Bronchial epithelial cell (primary cell): ENCODE data around the gene MYH11. TPM values are rescaled to one million over a fixed set of nuclear protein-coding genes. Genes with fewer than 3 reads are reported as not detected.
"Not testable (repeated sequence)": the region's sequence is repeated elsewhere in the genome, so short reads cannot be mapped to it uniquely, and the experiment has no call there.

Experiments
- DNase-seq: peaks from one replicate; pipeline ENCODE4 v3.0.0-alpha.2; 2010; ENCODE audit warnings: low read depth
- FAIRE-seq: peaks from 2 replicates; lab custom pipeline; 2011; peaks lifted over from hg19 to GRCh38; lab: Jason Lieb, UNC
- H3K27me3 ChIP-seq: 2 replicates; pipeline ENCODE4 v1.5.1; 2011; ENCODE audit warnings: low read length; ENCODE audit not compliant: control insufficient read depth, insufficient read depth
- H3K36me3 ChIP-seq: 2 replicates; pipeline ENCODE4 v1.5.1; 2011; ENCODE audit warnings: low read length; ENCODE audit not compliant: control insufficient read depth, insufficient read depth
- H3K4me3 ChIP-seq: 2 replicates; pipeline ENCODE4 v1.5.1; 2011; ENCODE audit warnings: mild to moderate bottlenecking, low read depth, low read length, control low read depth
- total RNA-seq: library from RNA; depleted of rRNA; stranded (reverse); fragments of >200 nt; gene quantifications from 2 replicates; pipeline ENCODE4 v1.2.1, GENCODE V29; 2014
- TF ChIP-seq, protein P1 (sequence below): IDR thresholded peaks from 2 replicates; pipeline ENCODE4 v1.5.1; 2011; ENCODE audit warnings: mild to moderate bottlenecking, moderate library complexity, low read length, control low read depth, inconsistent platforms; ENCODE audit not compliant: insufficient read depth, severe bottlenecking

MYH11 gene
- total RNA-seq, 1 donor from 2014 or later, result under 0.01 TPM

- H3K36me3 ChIP-seq, result no peaks in the 10 kb centered on the region
- DNase-seq, result no peak
- FAIRE-seq, result no peak
- TF ChIP-seq, protein P1, sequence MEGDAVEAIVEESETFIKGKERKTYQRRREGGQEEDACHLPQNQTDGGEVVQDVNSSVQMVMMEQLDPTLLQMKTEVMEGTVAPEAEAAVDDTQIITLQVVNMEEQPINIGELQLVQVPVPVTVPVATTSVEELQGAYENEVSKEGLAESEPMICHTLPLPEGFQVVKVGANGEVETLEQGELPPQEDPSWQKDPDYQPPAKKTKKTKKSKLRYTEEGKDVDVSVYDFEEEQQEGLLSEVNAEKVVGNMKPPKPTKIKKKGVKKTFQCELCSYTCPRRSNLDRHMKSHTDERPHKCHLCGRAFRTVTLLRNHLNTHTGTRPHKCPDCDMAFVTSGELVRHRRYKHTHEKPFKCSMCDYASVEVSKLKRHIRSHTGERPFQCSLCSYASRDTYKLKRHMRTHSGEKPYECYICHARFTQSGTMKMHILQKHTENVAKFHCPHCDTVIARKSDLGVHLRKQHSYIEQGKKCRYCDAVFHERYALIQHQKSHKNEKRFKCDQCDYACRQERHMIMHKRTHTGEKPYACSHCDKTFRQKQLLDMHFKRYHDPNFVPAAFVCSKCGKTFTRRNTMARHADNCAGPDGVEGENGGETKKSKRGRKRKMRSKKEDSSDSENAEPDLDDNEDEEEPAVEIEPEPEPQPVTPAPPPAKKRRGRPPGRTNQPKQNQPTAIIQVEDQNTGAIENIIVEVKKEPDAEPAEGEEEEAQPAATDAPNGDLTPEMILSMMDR, result no peak
- no peak overlapping the region for H3K4me3 ChIP-seq
- H3K27me3 ChIP-seq, result no peaks in the 10 kb centered on the region
Measured at GRCh38 chr16:15798671-15799070, 58.2 kb downstream of the MYH11 start.

DNA sequence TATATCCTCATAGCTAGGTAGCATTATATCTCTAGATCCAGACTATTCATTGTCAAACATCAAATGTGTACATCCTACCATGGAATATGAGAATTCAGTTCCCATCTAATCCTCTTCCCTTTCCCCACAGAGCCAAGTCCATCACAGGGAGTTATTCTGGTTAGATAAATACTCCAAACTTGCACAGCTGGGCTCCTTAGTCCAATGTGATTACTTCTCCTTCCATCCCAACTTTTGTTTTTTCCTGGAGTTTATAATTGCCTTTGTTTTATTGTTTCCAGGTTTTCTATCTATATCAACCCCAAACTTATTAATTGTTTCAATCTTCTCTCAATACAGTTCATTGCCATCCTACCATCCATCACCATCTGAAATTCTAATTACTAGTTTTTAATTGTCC, 59.9 kb downstream of the MYH11 start:
- no peak for FAIRE-seq
- no peak overlapping the region for H3K4me3 ChIP-seq
- DNase-seq, result no peak
- TF ChIP-seq, protein P1, result no peak
- no peaks in the 10 kb centered on the region for H3K36me3 ChIP-seq
- H3K27me3 ChIP-seq, result no peaks in the 10 kb centered on the region

DNA sequence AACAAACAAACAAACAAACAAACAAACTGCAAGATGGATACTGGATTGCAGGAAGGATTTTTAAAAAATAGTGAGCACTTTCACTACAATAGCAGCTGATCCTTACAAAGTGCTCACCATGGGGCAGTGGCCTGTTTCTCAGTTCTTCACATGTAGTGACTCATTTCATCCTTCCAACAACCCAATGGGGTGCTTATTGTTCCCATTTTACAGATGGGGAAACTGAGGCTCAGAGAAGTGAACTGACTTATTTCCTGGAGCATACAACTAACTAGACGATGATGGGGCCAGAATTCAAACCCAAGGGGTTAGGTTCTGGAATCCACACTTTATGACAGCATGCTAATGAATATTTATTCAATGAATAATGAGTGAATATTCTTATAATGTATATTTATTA, 61.2 kb downstream of the MYH11 start:
- H3K27me3 ChIP-seq, result no peaks in the 10 kb centered on the region
- H3K36me3 ChIP-seq, result no peaks in the 10 kb centered on the region
- FAIRE-seq (no peak), DNase-seq (no peak)
- no peak overlapping the region for H3K4me3 ChIP-seq
- TF ChIP-seq, protein P1, result no peak

DNA sequence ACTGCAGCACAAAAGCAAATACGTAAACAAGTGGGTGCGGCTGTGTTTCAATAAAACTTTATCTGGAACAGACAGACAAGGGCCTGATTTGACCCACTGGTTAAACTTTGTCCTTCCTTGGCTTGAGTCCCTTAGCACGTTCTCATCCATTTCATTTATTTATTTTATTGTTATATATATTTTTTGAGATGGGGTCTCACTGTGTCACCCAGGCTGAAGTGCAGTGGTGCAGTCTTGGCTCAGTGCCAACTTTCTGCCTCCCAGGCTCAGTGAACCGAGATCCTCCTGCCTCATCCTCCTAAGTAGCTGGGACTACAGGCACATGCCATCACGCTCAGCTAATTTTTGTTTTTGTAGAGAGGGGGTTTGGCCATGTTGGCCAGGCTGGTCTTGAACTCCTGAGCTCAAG, 64.3 kb downstream of the MYH11 start:
- H3K27me3 ChIP-seq, result no peaks in the 10 kb centered on the region
- TF ChIP-seq, protein P1, result no peak
- FAIRE-seq (no peak), DNase-seq (no peak)
- no peak overlapping the region for H3K4me3 ChIP-seq
- no peaks in the 10 kb centered on the region for H3K36me3 ChIP-seq

DNA sequence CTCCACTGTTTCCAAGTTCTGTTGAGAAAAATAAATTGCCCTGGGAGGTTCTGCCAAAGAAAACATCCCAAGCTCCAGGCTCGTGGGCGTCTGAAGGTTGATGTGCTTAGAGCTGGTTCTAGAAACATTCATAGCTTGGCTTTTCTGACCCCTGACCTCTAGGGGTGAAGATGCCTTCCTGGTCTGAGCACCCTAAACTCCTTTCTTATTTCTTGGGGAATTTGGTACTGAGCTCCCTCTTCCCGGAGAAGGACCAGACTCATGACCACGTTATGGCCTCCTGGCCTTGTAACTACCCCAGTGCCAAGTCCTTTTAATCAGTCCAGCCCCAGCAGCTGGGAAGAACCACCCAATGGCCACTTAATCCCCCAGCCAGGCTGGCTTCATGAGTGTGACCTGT, 66.4 kb downstream of the MYH11 start:
- TF ChIP-seq, protein P1, result no peak
- no peak for DNase-seq

GRCh38 chr16:15789816-15790215, 67.0 kb downstream of the MYH11 start:
- H3K4me3 ChIP-seq, H3K27me3 ChIP-seq, H3K36me3 ChIP-seq, DNase-seq: not testable (repeated sequence)
- FAIRE-seq, result peak; percentile 64

More for the DNA sequence above, 66.4 kb downstream of the MYH11 start:
- FAIRE-seq, result no peak
- Histone ChIP-seq H3K4me3 (no peak overlapping the region), H3K27me3 (no peaks in the 10 kb centered on the region), H3K36me3 (no peaks in the 10 kb centered on the region)
